ENCODE data around the gene TEX51.

Gene TEX51

DNA sequence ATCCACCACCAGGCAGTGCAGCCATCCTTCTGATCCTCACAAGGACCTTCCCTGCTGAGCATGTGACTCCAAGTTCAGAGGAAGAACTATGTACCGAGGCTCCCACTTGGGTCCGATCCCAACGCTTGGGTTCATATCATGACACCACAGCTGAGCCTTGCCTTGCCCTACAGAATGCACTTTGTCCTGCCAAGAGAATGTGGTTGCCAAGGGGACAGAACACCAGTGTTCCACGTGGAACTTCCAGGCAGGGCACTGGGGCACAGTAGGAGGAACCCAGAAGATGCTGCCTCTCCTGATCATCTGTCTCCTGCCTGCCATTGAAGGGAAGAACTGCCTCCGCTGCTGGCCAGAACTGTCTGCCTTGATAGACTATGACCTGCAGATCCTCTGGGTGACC is at the start of gene TEX51:
Gene TEX51 (plus strand): TSS at position 255 of the 400 bp plus-strand sequence. CDS start 29 bp downstream, at position 284.
- DNase-seq, result no peak

- DNase-seq, result no peak
Measured at GRCh38 chr2:126849054-126849453, 49.6 kb upstream of the TEX51 start.

- DNase-seq, result no peak
Measured at GRCh38 chr2:126849486-126849885, 49.2 kb upstream of the TEX51 start.

- DNase-seq, result no peak
Measured at GRCh38 chr2:126849991-126850535, 48.6 kb upstream of the TEX51 start.

- DNase-seq, result no peak
Measured at GRCh38 chr2:126850940-126851339, 47.8 kb upstream of the TEX51 start.

- DNase-seq, result no peak
Measured at GRCh38 chr2:126851756-126852155, 46.9 kb upstream of the TEX51 start.

- no peak for DNase-seq
Measured at GRCh38 chr2:126852361-126852760, 46.3 kb upstream of the TEX51 start.

- DNase-seq, result no peak
Measured at GRCh38 chr2:126855606-126856005, 43.1 kb upstream of the TEX51 start.

GRCh38 chr2:126856403-126856802 is 42.3 kb upstream of the TEX51 start:
- no peak for DNase-seq

DNA sequence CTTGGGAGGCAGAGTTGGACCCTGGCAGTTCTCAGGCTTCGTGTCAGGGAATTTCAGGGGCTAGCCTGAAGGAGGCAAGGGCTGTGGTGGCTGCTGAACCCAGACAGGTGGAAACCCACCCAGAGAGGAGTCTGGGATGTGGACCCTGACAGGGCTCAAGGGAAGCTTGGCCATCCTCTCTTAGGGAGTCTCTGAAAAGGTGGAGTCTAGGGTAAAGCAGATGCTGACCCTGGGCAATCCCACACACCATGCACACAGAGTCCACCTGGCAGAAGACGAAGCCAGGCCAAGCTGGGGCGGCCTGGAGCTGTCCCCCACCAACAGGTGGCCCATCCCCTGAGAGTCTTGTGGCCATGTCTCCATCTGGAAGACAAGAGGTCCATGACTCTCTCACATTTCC is 41.2 kb upstream of the TEX51 start:
- DNase-seq, result no peak

DNA sequence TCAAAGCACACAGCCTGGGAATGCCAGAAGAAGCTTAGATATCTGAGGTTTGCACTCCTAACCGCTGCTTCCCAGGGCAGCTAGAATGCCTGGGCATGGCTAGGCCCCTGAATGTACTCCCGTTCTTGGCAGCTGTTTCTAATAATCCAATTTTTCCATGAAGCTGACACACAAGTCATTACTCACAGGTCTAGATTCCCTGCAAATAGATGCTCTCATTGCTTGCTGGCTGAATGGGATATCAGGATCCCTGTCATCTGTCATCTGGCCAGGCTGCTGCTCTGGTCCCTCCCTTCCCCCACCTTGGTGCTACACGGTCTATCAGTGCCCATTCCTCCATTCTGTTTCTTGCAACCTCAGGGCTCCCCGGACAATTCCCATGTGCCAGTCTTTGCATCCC is 40.7 kb upstream of the TEX51 start:
- no peak for DNase-seq

DNA sequence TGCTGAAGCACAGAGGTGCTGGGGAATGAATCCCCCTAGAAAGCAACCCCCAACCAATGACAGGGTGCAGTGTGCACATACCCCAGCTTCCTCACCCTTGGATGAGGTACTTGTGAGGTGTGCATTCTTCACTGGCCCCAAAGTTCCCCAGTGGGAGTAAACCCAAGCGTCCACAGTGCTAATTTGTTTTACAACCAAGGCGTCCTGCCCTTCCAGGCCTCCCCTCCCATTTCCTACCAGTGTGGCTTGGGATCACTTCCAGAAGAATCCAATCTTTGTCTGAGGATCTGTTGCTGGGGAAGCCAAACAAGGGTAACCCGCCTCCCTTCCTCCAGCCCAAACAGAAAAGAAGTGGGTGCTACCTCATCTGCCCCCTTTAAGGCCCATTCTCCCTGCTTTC is 40.3 kb upstream of the TEX51 start:
- no peak for DNase-seq

GRCh38 chr2:126858991-126859390 is 39.7 kb upstream of the TEX51 start:
- DNase-seq, result no peak

DNA sequence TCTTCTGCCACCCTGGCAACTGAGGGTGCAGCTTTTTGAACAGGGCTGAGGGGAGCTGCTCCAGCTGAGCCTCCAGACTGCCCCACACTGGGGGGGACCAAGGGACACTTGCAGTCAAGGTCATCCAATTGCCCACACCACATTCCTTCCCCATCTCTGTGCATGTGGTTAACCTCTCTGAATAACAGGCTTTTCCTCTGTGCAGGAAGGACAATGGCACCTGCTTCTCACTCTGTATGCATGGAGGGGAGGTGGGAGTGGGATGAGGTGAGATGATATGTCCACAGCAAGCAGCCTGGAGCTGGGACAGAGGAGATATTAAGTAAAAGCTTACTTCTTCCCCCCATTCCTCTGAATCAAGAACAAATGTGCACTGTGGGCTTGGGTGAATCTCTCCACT is 39.1 kb upstream of the TEX51 start:
- no peak for DNase-seq

DNA sequence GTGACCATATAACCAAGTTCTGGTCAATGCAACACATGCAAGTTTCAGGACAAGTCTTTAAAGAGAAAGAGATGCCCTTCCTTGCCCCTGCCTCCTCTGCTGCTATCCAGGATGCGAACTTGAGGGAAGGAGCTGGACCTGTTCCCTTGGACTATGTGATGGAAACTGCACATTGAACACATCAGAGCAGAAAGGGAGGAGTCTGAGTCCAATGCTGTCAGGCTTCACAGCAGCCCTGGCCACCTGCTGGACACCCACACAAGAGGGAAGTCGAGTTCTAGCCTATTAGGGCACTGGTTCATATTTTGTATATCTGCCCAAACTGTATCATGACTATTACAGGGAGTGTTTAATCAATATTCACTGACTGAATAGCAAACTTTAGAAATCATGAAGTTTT is 38.3 kb upstream of the TEX51 start:
- DNase-seq, result no peak

DNA sequence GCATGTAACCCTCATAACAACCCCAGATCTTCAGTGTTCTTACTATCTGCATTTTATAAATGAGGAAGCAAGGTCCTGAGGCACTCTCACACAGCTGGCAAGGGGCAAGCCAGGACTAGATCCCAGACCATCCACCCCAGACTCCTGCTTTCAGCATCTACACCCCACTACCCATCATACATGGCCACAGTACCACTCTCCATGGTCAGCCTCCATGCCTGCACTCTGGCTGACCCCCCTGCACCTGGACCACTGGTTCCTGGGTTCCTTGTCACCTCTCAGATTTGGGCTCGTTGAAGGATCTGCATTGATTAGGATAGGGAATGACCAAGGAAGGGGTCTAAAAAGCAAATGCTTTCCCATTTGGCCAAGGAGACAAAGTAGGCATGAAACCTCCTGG is 36.0 kb upstream of the TEX51 start:
- no peak for DNase-seq

- no peak for DNase-seq
Measured at GRCh38 chr2:126863336-126864015, 35.2 kb upstream of the TEX51 start.

- no peak for DNase-seq
Measured at GRCh38 chr2:126864861-126865260, 33.8 kb upstream of the TEX51 start.

GRCh38 chr2:126866451-126866850 is 32.2 kb upstream of the TEX51 start:
- DNase-seq, result no peak

- no peak for DNase-seq
Measured at GRCh38 chr2:126874961-126875360, 23.7 kb upstream of the TEX51 start.

- DNase-seq, result no peak
Measured at GRCh38 chr2:126876631-126877030, 22.1 kb upstream of the TEX51 start.

DNA sequence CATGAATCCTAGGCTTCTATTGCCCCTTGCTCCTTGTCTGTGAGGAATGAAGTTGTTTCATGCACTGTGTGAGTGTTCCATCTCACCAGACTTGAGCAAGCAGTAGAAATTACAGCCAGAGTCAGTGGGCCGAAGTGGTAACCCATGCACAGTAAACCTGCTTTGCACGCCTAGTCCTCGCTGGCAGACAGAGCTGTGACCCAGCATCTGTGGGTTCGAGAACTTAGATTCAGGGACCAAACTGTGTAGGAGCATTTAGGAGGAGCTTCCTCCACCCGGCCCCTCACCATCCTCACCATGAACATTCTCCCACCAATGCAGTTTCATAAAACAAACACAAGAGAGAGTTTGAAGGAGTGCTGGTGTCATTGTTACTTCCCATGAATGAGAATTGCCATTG is 21.6 kb upstream of the TEX51 start:
- DNase-seq, result no peak

GRCh38 chr2:126877861-126878565 is 20.7 kb upstream of the TEX51 start:
- DNase-seq, result no peak

- no peak for DNase-seq
Measured at GRCh38 chr2:126878601-126879000, 20.1 kb upstream of the TEX51 start.

Measured in stimulated activated CD4-positive, alpha-beta T cell treated with anti-CD3 and anti-CD28 coated beads, Interleukin-4, amount 100 ng/mL, for 4 hours (primary cell).